ENCODE measurements around the gene CATSPER3.

The CATSPER3 gene

DNA sequence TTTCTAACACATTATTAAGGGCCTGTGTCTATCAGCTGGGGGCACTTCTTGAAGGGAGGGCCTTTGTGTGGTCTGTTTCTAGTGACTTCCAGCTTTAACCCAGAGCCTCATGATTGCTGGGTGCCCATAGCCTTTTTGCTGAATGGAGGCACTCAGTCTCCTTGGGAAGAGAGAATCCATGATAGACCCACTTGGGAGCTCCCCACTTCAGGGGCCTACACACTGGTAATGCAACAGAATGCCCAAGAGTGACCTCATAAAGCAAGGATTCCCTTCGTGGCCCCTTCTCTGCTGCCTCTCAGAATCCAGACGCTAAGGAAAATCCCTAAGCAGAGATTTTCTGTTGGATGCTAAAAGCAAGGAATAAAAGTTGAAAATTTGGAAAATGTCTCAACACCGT is at the start of gene CATSPER3:
Gene CATSPER3, plus strand, starts transcription at position 301 of the 400 bp plus-strand sequence. Its CDS starts 85 bp downstream, at position 386.
- DNase-seq, result no peak

DNA sequence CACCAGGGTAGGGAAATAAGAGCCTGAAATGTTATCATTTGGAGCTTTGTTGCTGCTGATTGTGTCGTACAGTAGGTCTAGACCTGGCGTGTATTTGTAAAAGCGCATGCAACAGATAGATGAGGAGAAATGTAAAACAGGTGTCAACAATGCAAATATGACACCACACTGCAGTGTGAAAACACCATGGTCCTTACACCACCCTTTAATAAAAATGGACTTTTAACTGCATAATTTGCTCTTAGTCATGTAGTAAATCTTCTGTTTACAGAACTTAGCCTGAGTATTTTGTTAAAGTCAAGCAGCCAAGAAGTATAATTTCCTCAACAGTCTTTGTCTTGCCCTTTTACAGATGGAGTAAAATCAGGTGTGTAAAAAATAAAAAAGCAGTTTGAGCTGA is 48.8 kb upstream of the CATSPER3 start:
- DNase-seq, result no peak

DNA sequence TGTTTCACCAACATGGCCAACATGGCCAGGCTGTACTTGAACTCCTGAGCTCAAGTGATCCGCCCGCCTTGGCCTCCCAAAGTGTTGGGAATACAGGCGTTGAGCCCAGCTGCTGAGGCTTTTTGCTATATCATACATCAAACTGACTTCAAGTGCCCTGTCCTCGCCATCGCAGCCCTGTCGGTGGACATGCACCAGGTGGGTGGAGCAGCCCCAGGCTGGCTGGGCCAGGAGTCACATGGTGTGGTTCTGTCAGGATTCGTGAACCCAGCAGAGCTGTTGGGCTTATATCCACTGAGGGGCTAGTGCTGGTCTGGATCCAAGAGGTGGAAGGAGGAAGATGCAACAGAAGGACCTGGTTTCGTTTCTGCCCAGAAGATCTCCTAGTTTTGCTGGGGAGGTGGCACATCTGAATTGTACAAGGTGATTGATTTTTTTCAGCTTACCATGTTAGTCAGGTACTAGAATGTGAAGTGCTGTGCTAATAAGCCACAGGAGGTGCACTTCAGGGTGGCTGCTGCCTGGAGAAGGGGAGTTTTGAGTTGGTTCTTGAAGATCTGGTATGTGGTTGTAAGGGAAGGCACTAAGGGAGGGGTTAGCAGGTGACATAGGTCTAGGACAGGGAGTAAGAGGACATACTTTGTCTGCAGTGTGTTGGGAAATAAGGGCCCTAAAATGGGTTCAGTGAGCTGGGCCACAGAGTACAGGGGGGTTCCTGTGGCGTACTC is 46.7 kb upstream of the CATSPER3 start:
- DNase-seq, result no peak

- DNase-seq, result no peak
These were observed 35.2 kb upstream of the CATSPER3 start for GRCh38 chr5:134932508-134932907.

- DNase-seq, result no peak
These were observed 33.5 kb upstream of the CATSPER3 start for GRCh38 chr5:134934202-134934601.

GRCh38 chr5:134935711-134936602 is 31.8 kb upstream of the CATSPER3 start:
- no peak for DNase-seq

DNA sequence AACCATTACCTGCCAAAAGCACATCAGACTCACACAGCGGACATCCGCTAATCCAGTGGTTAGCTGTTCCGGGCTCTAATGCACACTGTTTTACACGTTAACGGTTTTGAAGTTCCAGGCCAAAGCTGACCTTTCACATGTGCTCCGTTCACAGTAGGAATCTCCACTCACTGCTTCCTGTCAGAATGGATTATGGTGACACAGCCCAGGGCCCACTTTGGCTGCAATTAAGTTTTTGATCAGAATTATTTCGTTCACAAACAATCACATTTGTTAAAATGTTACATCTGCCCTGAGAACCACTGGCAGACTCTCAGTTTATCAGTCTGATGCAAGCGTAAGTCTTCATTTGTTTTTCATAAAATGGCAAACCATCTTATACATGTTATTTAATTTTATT is 30.2 kb upstream of the CATSPER3 start:
- no peak for DNase-seq

DNA sequence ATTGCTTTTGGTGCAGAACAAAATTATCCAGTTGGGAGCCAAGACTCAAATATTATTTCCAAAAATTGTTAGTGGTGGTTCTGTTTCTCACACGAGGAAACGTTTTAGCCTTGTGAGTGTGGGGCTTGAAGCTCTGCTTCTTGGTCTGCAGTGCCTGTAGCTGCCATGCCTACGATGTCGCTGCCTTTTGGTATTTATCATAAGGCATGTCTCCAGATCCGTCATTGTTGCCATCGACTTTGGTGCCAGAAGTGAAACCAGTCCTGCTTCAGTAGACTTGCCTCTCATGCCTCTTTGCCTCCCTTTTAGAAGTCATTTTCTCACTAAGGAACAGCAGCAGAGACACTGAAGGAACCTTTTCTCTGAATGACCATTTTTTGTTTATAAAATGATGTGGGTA is 29.7 kb upstream of the CATSPER3 start:
- DNase-seq, result no peak

- no peak for DNase-seq
These were observed 28.2 kb upstream of the CATSPER3 start for GRCh38 chr5:134939500-134939899.

DNA sequence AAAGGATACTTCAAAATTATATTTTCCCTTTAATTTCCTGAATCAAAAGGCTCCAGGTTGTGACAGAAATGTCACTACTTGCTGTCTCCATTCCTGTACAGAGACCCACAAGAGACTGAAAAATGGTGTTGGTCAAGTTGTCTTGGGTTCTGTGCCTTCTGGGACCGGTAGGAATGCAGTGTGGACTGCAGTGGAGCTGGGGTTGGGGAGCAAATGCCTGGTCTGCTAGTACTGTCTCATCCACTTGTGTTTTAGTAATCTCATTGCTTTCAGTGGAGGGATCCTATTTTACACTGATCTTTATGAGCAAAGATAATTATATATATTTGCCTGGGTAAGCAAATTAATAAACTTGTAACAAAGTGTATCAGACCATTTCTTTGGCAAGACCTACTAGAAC is 24.2 kb upstream of the CATSPER3 start:
- no peak for DNase-seq

- DNase-seq, result no peak
These were observed 23.1 kb upstream of the CATSPER3 start for GRCh38 chr5:134944630-134945029.

- DNase-seq, result no peak
These were observed 22.7 kb upstream of the CATSPER3 start for GRCh38 chr5:134945041-134945440.

GRCh38 chr5:134948911-134949310 is 18.8 kb upstream of the CATSPER3 start:
- DNase-seq, result no peak

- DNase-seq, result no peak
These were observed 18.4 kb upstream of the CATSPER3 start for GRCh38 chr5:134949316-134949715.

DNA sequence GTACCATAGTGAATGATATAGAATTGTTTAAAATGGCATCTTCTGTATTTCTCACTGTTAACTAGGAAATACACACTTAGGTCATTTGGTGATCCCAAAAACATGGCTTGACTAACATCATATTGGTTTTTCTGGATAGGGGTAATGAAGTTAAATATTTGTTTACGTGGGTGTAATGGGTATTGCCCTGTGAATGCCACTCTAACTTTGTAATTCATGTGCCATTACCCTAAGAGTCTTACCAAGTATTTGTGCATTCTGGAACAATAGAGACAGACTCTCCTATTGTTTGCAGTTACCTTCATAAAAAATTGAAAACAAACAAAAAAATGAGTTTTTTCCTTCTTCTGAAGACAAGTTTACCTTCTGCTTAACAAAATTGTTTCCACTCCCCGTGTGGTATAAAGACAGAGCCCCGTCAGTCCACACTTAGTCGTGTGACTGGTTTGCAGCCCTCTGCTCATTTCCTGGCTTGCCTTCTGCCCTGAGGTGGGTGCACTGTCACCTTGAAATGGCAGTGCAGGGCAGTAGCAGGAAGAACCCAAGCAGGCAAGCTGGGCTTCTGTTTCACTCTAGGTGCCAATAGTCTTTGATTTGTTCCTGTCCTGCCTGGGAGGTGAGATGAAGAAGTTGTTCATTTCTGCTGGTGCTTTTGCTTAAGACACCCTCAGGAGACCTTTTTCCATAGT is 9.6 kb upstream of the CATSPER3 start:
- no peak for DNase-seq

DNA sequence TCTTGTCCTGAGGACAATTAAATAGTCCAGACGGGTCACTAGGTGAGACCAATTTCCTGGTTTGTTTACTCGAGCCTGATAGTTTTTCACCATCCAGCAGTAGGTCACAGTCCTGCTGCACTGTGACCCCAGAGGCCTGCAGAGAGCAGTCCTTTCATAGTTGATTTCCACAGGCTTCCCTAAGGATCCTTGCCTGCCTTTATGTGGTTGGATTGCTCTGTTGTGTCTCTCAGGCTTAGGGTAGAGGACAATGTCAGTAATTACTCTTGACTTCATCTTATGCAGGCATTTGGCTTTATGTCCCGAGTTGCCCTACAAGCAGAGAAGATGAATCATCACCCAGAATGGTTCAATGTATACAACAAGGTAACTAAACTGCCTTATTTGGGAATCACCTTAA is 9.0 kb upstream of the CATSPER3 start:
- no peak for DNase-seq

- no peak for DNase-seq
These were observed 4.6 kb upstream of the CATSPER3 start for GRCh38 chr5:134963098-134963497.

GRCh38 chr5:134964359-134965270 is 3.1 kb upstream of the CATSPER3 start:
- DNase-seq, result no peak

- no peak for DNase-seq
These were observed 2.4 kb upstream of the CATSPER3 start for GRCh38 chr5:134965271-134965825.

- no peak for DNase-seq
These were observed 348 bp downstream of the CATSPER3 start for GRCh38 chr5:134968055-134968454.

GRCh38 chr5:134969166-134969565 is 1.5 kb downstream of the CATSPER3 start:
- DNase-seq, result no peak

DNA sequence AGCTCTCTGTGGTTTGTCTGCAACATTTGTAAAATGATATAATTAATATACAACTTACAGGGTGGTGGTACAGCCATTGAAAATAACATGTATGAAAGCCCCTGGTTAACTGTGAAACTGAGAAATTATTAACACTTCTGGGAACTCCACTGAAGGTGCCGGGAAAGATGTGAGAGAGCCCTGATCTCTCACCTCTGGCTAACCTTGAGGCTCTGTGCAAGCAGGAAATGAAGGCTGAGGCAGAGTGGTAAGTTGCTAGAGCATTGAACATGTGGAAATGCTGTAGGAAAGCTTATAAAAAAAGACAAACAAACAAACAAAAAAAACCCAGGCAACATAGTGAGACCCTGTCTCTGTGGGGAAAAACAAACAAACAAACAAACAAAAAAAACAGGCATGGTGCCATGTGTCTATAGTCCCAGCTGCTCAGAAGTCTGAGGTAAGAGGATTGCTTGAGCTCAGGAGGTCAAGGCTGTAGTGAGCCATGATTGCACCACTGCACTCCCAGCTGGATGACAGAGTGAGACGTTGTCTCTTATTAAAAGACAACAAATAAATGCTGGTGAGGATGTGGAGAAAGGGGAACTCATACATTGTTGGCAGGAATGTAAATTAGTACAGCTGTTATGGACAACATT is 7.5 kb downstream of the CATSPER3 start:
- no peak for DNase-seq

All from NCI-H2081 treated with DMSO at 0.1 percent for 48 hours (cell line).